Trophoblast cell (in vitro differentiated cells and primary cell): Measurements from ENCODE around the gene RAD23B.

Source experiments
- DNase-seq, 2 donors: peaks; one replicate each; pipeline ENCODE4 v3.0.0-alpha.2; 2016
- H2AFZ ChIP-seq: 2 replicates; pipeline ENCODE4 v1.6.1; 2013; ENCODE audit warnings: low read length, moderate library complexity, mild to moderate bottlenecking; ENCODE audit not compliant: insufficient read depth, poor library complexity
- H2AK5ac ChIP-seq: 2 replicates; pipeline ENCODE4 v1.6.1; 2013; ENCODE audit warnings: mild to moderate bottlenecking, low read length
- H2BK120ac ChIP-seq: 2 replicates; pipeline ENCODE4 v1.6.1; 2013; ENCODE audit warnings: low read length, mild to moderate bottlenecking, moderate library complexity; ENCODE audit not compliant: insufficient read depth, poor library complexity
- H2BK12ac ChIP-seq: 2 replicates; pipeline ENCODE4 v1.6.1; 2013; ENCODE audit warnings: mild to moderate bottlenecking, low read length, moderate library complexity
- H2BK5ac ChIP-seq: 2 replicates; pipeline ENCODE4 v1.6.1; 2013; ENCODE audit warnings: low read length, low read depth, moderate library complexity, mild to moderate bottlenecking; ENCODE audit not compliant: poor library complexity
- H3K14ac ChIP-seq: 2 replicates; pipeline ENCODE4 v1.6.1; 2013; ENCODE audit warnings: mild to moderate bottlenecking, low read length
- H3K18ac ChIP-seq: 2 replicates; pipeline ENCODE4 v1.6.1; 2013; ENCODE audit warnings: mild to moderate bottlenecking, low read length
- H3K23ac ChIP-seq: 2 replicates; pipeline ENCODE4 v1.6.1; 2013; ENCODE audit warnings: low read length
- H3K27ac ChIP-seq: 2 replicates; pipeline ENCODE4 v1.5.1; 2013; ENCODE audit warnings: low read depth, mild to moderate bottlenecking, inconsistent platforms, low read length, moderate library complexity
- H3K27me3 ChIP-seq: 2 replicates; pipeline ENCODE4 v1.6.1; 2013; ENCODE audit warnings: inconsistent platforms, mild to moderate bottlenecking, low read length, moderate library complexity; ENCODE audit not compliant: insufficient read depth
- H3K36me3 ChIP-seq, 2 experiments: 1 replicate in 1 of 2; 2 replicates in 1 of 2; pipeline ENCODE4 v1.6.1; 2013; ENCODE audit warnings: low read length in 2 of 2, mild to moderate bottlenecking in 2 of 2, moderate library complexity in 1 of 2; ENCODE audit not compliant: insufficient read depth in 2 of 2, control insufficient read depth in 1 of 2
- H3K4ac ChIP-seq: 2 replicates; pipeline ENCODE4 v1.6.1; 2013; ENCODE audit warnings: low read depth, mild to moderate bottlenecking, low read length, moderate library complexity
- H3K4me1 ChIP-seq, 2 experiments: 1 replicate in 1 of 2; 2 replicates in 1 of 2; pipeline ENCODE4 v1.6.1; 2013; ENCODE audit warnings: low read length in 2 of 2, mild to moderate bottlenecking in 2 of 2, moderate library complexity in 1 of 2; ENCODE audit not compliant: insufficient read depth in 2 of 2, control insufficient read depth in 1 of 2
- H3K4me2 ChIP-seq: 2 replicates; pipeline ENCODE4 v1.6.1; 2013; ENCODE audit warnings: inconsistent platforms, mild to moderate bottlenecking, low read length, moderate library complexity
- H3K4me3 ChIP-seq: 2 replicates; pipeline ENCODE4 v1.5.1; 2013; ENCODE audit warnings: mild to moderate bottlenecking, low read depth, low read length, inconsistent platforms
- H3K79me1 ChIP-seq: one replicate; pipeline ENCODE4 v1.6.1; 2013; ENCODE audit warnings: low read length
- H3K79me2 ChIP-seq: 2 replicates; pipeline ENCODE4 v1.6.1; 2013; ENCODE audit warnings: low read length, mild to moderate bottlenecking; ENCODE audit not compliant: control insufficient read depth, insufficient read depth, poor library complexity
- H3K9ac ChIP-seq: 2 replicates; pipeline ENCODE4 v1.6.1; 2013; ENCODE audit warnings: mild to moderate bottlenecking, low read length
- H3K9me3 ChIP-seq: 2 replicates; pipeline ENCODE4 v1.6.1; 2013; ENCODE audit warnings: low read depth, mild to moderate bottlenecking, control low read depth, inconsistent platforms, low read length; ENCODE audit not compliant: insufficient read depth
- H4K12ac ChIP-seq: 2 replicates; pipeline ENCODE4 v1.6.1; 2013; ENCODE audit warnings: low read depth, mild to moderate bottlenecking, low read length, moderate library complexity
- H4K8ac ChIP-seq: 2 replicates; pipeline ENCODE4 v1.6.1; 2013; ENCODE audit warnings: low read depth, mild to moderate bottlenecking, low read length, moderate library complexity
- H4K91ac ChIP-seq: one replicate; pipeline ENCODE4 v1.6.1; 2013; ENCODE audit warnings: low read depth, mild to moderate bottlenecking, low read length, moderate library complexity
- WGBS: extraction: QIAGEN DNeasy Blood & Tissue Kit; methylation state at CpG from one replicate; pipeline ENCODE4 v1.1.7; 2013; ENCODE audit warnings: missing lambda C conversion rate; ENCODE audit not compliant: insufficient read length, insufficient coverage; ENCODE audit errors: extremely low coverage; 5-methylcytosine and 5-hydroxymethylcytosine counted together

RAD23B gene

DNA sequence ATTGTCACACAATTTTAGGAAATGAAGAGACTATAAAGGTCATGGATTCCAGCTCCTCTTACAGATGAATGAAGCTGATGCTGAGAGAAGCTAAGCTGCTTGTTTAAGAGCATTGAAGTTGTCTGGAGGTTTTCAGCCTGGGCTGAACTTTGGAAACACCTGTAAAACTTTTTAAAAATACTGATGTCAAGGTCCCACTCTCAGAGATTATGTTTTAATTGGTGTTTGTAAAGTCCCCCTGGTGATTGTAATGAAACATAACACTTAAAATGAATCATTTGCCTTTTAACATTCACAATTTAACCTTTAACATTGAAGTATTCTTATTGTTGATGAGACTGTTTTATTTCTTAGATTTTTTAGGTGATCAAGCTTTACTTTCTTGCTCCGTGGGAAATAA lies 16.4 kb downstream of the RAD23B start:
- no peaks in the 10 kb centered on the region for H3K4me1 ChIP-seq
- no CpG with 5 or more reads among the region's 1 CpG for WGBS

DNA sequence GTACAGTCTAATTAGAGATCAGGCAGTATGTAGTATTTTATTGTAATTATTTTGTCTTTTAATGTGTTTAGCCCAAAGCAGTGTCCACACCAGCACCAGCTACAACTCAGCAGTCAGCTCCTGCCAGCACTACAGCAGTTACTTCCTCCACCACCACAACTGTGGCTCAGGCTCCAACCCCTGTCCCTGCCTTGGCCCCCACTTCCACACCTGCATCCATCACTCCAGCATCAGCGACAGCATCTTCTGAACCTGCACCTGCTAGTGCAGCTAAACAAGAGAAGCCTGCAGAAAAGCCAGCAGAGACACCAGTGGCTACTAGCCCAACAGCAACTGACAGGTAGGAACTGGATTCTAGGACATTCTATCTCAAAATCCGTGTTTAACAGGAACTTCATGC lies 23.2 kb downstream of the RAD23B start:
- no peak overlapping the region for H4K8ac ChIP-seq
- peaks cover 10% of the 10 kb centered on the region for H3K79me2 ChIP-seq
- peak overlapping the region; percentile 76 for H2BK12ac ChIP-seq
- WGBS = no CpG with 5 or more reads among the region's 2 CpGs
- H4K12ac ChIP-seq = no peak overlapping the region
- no peak overlapping the region for H3K14ac ChIP-seq
- no peak overlapping the region for H3K27ac ChIP-seq
- H3K18ac ChIP-seq = peak overlapping the region; percentile 84
- no peak overlapping the region for H2AK5ac ChIP-seq
- no peaks in the 10 kb centered on the region for H3K4me1 ChIP-seq
- H3K9me3 ChIP-seq = no peaks in the 10 kb centered on the region
- no peak overlapping the region for H3K4me2 ChIP-seq
- peaks cover 19 to 27% of the 10 kb centered on the region in 2 experiments for H3K36me3 ChIP-seq
- no peak overlapping the region for H2BK120ac ChIP-seq
- H3K9ac ChIP-seq = no peak overlapping the region
- no peak for DNase-seq
- H3K23ac ChIP-seq = no peak overlapping the region
- H2AFZ ChIP-seq = no peak overlapping the region
- H3K27me3 ChIP-seq = no peaks in the 10 kb centered on the region
- H3K79me1 ChIP-seq = no peaks in the 10 kb centered on the region
- H3K4me3 ChIP-seq = no peak overlapping the region
- peak overlapping the region; percentile 84 for H3K4ac ChIP-seq
- H2BK5ac ChIP-seq = no peak overlapping the region
- no peak overlapping the region for H4K91ac ChIP-seq

More for the DNA sequence above, 16.4 kb downstream of the RAD23B start:
- H3K4me3 ChIP-seq = no peak overlapping the region
- no peak overlapping the region for H3K9ac ChIP-seq
- no peaks in the 10 kb centered on the region for H3K27me3 ChIP-seq
- H3K9me3 ChIP-seq = no peaks in the 10 kb centered on the region
- no peak overlapping the region for H3K4me2 ChIP-seq
- no peak overlapping the region for H2BK120ac ChIP-seq
- H2AK5ac ChIP-seq = no peak overlapping the region
- no peak overlapping the region for H2BK5ac ChIP-seq
- no peak overlapping the region for H3K18ac ChIP-seq
- DNase-seq = peak in 1 of 2 donors; percentile 33
- H4K12ac ChIP-seq = no peak overlapping the region
- no peak overlapping the region for H2AFZ ChIP-seq
- H3K14ac ChIP-seq = no peak overlapping the region
- H3K36me3 ChIP-seq = peaks cover 3 to 7% of the 10 kb centered on the region in 2 experiments
- H3K4ac ChIP-seq = peak overlapping the region; percentile 79
- H3K27ac ChIP-seq = no peak overlapping the region
- no peak overlapping the region for H4K8ac ChIP-seq
- H3K79me1 ChIP-seq = no peaks in the 10 kb centered on the region
- H3K79me2 ChIP-seq = peaks cover 12% of the 10 kb centered on the region
- no peak overlapping the region for H4K91ac ChIP-seq
- H3K23ac ChIP-seq = no peak overlapping the region
- no peak overlapping the region for H2BK12ac ChIP-seq

- Histone ChIP-seq H3K79me1 (no peaks in the 10 kb centered on the region), H3K4me3 (no peak overlapping the region), H3K27me3 (no peaks in the 10 kb centered on the region), H2BK12ac (no peak overlapping the region), H3K4ac (peak overlapping the region; percentile 89), H2AK5ac (no peak overlapping the region), H3K23ac (no peak overlapping the region), H4K8ac (no peak overlapping the region), H4K91ac (no peak overlapping the region), H3K18ac (no peak overlapping the region), H3K14ac (no peak overlapping the region), H3K79me2 (peaks cover 7% of the 10 kb centered on the region), H3K9ac (no peak overlapping the region), H3K36me3 (peaks cover 17 to 27% of the 10 kb centered on the region in 2 experiments), H4K12ac (no peak overlapping the region), H3K4me1 (peaks cover 0 to 1% of the 10 kb centered on the region in 2 experiments), H3K4me2 (no peak overlapping the region), H2BK5ac (no peak overlapping the region), H3K9me3 (no peaks in the 10 kb centered on the region), H2AFZ (no peak overlapping the region), H2BK120ac (no peak overlapping the region), H3K27ac (no peak overlapping the region)
- WGBS = no CpG with 5 or more reads among the region's 1 CpG
- no peak for DNase-seq
Measured at GRCh38 chr9:107307331-107307730, 24.3 kb downstream of the RAD23B start.

DNA sequence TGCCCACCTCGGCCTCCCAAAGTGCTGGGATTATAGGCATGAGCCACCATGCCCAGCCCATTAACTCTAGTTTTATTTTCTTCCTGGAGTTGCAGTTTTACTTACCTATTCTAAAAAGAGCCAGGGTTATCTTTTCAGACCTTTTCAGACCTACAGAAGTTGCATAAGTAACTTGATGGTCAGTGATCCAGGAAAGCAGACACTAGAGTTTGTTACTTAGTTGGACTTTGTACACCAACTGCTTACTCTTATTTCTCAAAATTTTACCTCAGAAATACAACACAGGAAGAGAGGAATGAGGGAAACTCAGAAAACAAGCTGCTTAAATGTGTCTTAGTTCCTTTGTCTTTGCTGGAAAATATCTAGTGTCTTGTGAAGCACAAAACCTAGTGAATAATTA lies 25.4 kb downstream of the RAD23B start:
- Histone ChIP-seq H3K27ac (no peak overlapping the region), H3K79me1 (no peaks in the 10 kb centered on the region), H4K12ac (no peak overlapping the region), H4K8ac (no peak overlapping the region), H3K4me1 (peaks cover 0 to 2% of the 10 kb centered on the region in 2 experiments), H3K23ac (no peak overlapping the region), H2BK5ac (no peak overlapping the region), H2AFZ (no peak overlapping the region), H2BK120ac (no peak overlapping the region), H3K9ac (no peak overlapping the region), H2BK12ac (no peak overlapping the region), H3K79me2 (peaks cover 7% of the 10 kb centered on the region), H3K27me3 (no peaks in the 10 kb centered on the region), H3K36me3 (peaks cover 21 to 35% of the 10 kb centered on the region in 2 experiments), H3K9me3 (no peaks in the 10 kb centered on the region), H3K14ac (no peak overlapping the region), H3K4me3 (no peak overlapping the region), H4K91ac (no peak overlapping the region), H3K4me2 (no peak overlapping the region), H3K4ac (peak overlapping the region; percentile 62), H2AK5ac (no peak overlapping the region), H3K18ac (no peak overlapping the region)
- DNase-seq = no peak
- WGBS = no CpG with 5 or more reads among the region's 1 CpG
